NCI-H2171 (cell line): ENCODE data around the gene TEX19.
"Not testable (repeated sequence)": the region's sequence is repeated elsewhere in the genome, so short reads cannot be mapped to it uniquely, and the experiment has no call there.

Experiments
- DNase-seq: peaks from one replicate; lab custom pipeline; 2025; lab: John Stamatoyannopoulos, UW

TEX19 gene

GRCh38 chr17:82356845-82357355 lies 2.1 kb upstream of the TEX19 start:
- DNase-seq: no peak

GRCh38 chr17:82357394-82357793 lies 1.7 kb upstream of the TEX19 start:
- DNase-seq: no peak

GRCh38 chr17:82359451-82360074 lies 516 bp downstream of the TEX19 start:
- not testable (repeated sequence) for DNase-seq

- DNase-seq: no peak
Measured at GRCh38 chr17:82361885-82362633, 3.0 kb downstream of the TEX19 start.

- peak; percentile 35 for DNase-seq
Measured at GRCh38 chr17:82365606-82366295, 6.7 kb downstream of the TEX19 start.

GRCh38 chr17:82366749-82367148 lies 7.7 kb downstream of the TEX19 start:
- no peak for DNase-seq

GRCh38 chr17:82367724-82368524 lies 8.9 kb downstream of the TEX19 start:
- peak; percentile 15 for DNase-seq

- no peak for DNase-seq
Measured at GRCh38 chr17:82369211-82369610, 10.2 kb downstream of the TEX19 start.

GRCh38 chr17:82370471-82371332 lies 11.7 kb downstream of the TEX19 start:
- DNase-seq: no peak

GRCh38 chr17:82371333-82372248 lies 12.5 kb downstream of the TEX19 start, which contains the start of gene UTS2R:
UTS2R (plus strand) TSS chr17:82371765; CDS start chr17:82374325, 2,560 bp downstream.
- peak; percentile 20 for DNase-seq

GRCh38 chr17:82372249-82373071 lies 13.4 kb downstream of the TEX19 start:
- DNase-seq: no peak

GRCh38 chr17:82373072-82373452 lies 14.0 kb downstream of the TEX19 start:
- DNase-seq: not testable (repeated sequence)

- DNase-seq: no peak
Measured at GRCh38 chr17:82373731-82374625, 14.9 kb downstream of the TEX19 start.

GRCh38 chr17:82374626-82375331 lies 15.7 kb downstream of the TEX19 start:
- DNase-seq: no peak

- no peak for DNase-seq
Measured at GRCh38 chr17:82375359-82376041, 16.5 kb downstream of the TEX19 start.

GRCh38 chr17:82376042-82376730 lies 17.1 kb downstream of the TEX19 start:
- no peak for DNase-seq
